ENCODE measurements around the gene PGAP6. TPM values are rescaled to one million over a fixed set of nuclear protein-coding genes. Genes with fewer than 3 reads are reported as not detected.
A peak's percentile ranks its signal among the peaks of the same experiment; 100 is the strongest.

PGAP6 gene
- total and polyA plus RNA-seq, 2 of the 13 experiments (the other 11 are each of a cell fraction or from before 2014, with no cell fraction given) = 52.7 to 136 TPM

DNA sequence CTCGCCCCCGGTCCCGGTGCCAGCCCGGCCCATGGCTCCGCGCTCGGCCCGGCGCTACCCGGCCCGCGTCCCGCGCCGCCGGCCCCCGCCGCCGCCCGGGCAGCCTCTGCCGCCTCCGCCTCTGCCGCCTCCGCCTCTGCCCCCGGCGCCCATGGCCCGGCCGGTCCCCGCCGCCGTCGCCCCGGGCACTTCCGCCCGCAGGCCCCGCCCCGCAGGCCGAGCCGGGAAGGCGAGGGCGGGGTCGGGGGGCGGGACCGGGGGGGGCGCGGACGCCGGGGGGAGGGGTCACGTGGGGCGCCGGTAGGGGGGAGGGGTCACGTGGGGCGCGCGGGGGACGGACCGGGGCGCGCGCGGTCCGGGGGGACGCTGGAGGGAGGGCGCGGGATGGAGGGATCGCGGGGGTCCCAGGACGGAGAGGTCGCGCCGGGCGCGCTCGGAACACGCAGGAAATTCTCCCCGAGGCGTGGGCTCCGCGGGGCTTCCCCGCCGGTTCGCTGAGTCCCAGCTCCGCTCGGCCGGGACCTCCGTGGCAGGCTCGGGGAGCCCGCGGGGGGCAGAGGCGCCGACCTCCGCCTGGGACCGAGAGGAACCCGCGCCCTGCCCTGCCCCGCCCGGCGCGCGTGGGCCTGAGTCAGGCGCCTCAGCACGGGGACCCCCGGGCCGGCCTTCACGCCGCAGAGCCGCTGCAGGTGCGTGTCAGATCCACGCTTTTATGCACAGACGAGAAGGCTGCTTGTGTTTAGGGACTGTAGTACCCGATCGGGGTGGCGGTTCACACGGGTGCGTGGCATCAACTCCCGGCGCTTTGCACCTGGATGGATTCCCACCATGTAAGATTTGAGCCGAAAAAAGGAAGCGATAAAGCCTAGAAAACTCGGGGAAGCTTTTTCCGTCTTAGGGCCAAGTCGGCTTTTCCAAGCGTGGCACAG is at the start of gene PGAP6 (continued):
- TF ChIP-seq HNRNPH1 (optimal IDR thresholded peaks at IDR 0.05; ENCODE audit: low read depth, low read length) = peak; percentile 53
- no peak for TF ChIP-seq USF2 (IDR thresholded peaks at IDR 0.05; ENCODE audit: low read depth, low read length)
- no peak for TF ChIP-seq USF2 (CRISPR knock-in tag; IDR thresholded peaks at IDR 0.05; ENCODE audit: borderline replicate concordance)
- no peak for TF ChIP-seq TEAD2 (CRISPR knock-in tag; IDR thresholded peaks at IDR 0.05)
- TF ChIP-seq PLRG1 (conservative IDR thresholded peaks at IDR 0.05) = no peak
- 0 out of 2 replicates have a peak, but pooled peaks have one; percentile 9 for TF ChIP-seq HDAC2 (CRISPR knock-in tag; IDR thresholded peaks at IDR 0.05)
- TF ChIP-seq MEIS2 (CRISPR knock-in tag; IDR thresholded peaks at IDR 0.05) = 0 out of 2 replicates have a peak, but pooled peaks have one; percentile 21
- no peak for TF ChIP-seq GATAD1 (CRISPR knock-in tag; IDR thresholded peaks at IDR 0.05)
- TF ChIP-seq ZNF777 (CRISPR knock-in tag; IDR thresholded peaks at IDR 0.05) = no peak
- no peak for TF ChIP-seq ZNF644 (CRISPR knock-in tag; IDR thresholded peaks at IDR 0.05; ENCODE audit: low read depth)
- TF ChIP-seq, protein P1, sequence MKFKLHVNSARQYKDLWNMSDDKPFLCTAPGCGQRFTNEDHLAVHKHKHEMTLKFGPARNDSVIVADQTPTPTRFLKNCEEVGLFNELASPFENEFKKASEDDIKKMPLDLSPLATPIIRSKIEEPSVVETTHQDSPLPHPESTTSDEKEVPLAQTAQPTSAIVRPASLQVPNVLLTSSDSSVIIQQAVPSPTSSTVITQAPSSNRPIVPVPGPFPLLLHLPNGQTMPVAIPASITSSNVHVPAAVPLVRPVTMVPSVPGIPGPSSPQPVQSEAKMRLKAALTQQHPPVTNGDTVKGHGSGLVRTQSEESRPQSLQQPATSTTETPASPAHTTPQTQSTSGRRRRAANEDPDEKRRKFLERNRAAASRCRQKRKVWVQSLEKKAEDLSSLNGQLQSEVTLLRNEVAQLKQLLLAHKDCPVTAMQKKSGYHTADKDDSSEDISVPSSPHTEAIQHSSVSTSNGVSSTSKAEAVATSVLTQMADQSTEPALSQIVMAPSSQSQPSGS (CRISPR knock-in tag; IDR thresholded peaks at IDR 0.05) = no peak
- TF ChIP-seq RBAK (CRISPR knock-in tag; IDR thresholded peaks at IDR 0.05) = no peak
- no peak for TF ChIP-seq ZNF367 (CRISPR knock-in tag; IDR thresholded peaks at IDR 0.05; ENCODE audit: borderline replicate concordance)
- no peak for TF ChIP-seq ZNF24 (IDR thresholded peaks at IDR 0.05)
- 0 out of 2 replicates have a peak, but pooled peaks have one; percentile 37 for TF ChIP-seq ZNF563 (CRISPR knock-in tag; IDR thresholded peaks at IDR 0.05)
- no peak for TF ChIP-seq SYNCRIP (IDR thresholded peaks at IDR 0.05; ENCODE audit: insufficient read depth, low read depth, low read length)
- no peak for TF ChIP-seq NONO (IDR thresholded peaks at IDR 0.05)
- 0 out of 2 replicates have a peak, but pooled peaks have one; percentile 17 for TF ChIP-seq NONO (CRISPR knock-in tag; conservative IDR thresholded peaks at IDR 0.05)
- TF ChIP-seq ZNF317 (CRISPR knock-in tag; IDR thresholded peaks at IDR 0.05) = no peak
- no peak for TF ChIP-seq NFYB (CRISPR knock-in tag; IDR thresholded peaks at IDR 0.05)
- no peak for TF ChIP-seq CHD2 (IDR thresholded peaks at IDR 0.05; ENCODE audit: low read depth, low read length)
- no peak for TF ChIP-seq GATAD2A (CRISPR knock-in tag; IDR thresholded peaks at IDR 0.05)
- TF ChIP-seq, protein P2, sequence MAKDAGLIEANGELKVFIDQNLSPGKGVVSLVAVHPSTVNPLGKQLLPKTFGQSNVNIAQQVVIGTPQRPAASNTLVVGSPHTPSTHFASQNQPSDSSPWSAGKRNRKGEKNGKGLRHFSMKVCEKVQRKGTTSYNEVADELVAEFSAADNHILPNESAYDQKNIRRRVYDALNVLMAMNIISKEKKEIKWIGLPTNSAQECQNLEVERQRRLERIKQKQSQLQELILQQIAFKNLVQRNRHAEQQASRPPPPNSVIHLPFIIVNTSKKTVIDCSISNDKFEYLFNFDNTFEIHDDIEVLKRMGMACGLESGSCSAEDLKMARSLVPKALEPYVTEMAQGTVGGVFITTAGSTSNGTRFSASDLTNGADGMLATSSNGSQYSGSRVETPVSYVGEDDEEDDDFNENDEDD (CRISPR knock-in tag; IDR thresholded peaks at IDR 0.05; ENCODE audit: borderline replicate concordance) = no peak
- TF ChIP-seq ZNF460 (CRISPR knock-in tag; IDR thresholded peaks at IDR 0.05; ENCODE audit: borderline replicate concordance) = no peak
- no peak for TF ChIP-seq SMAD9 (CRISPR knock-in tag; IDR thresholded peaks at IDR 0.05)
- TF ChIP-seq AGO2 (optimal IDR thresholded peaks at IDR 0.05; ENCODE audit: low read depth, low read length) = peak; percentile 74
- TF ChIP-seq ZNF691 (CRISPR knock-in tag; IDR thresholded peaks at IDR 0.05; ENCODE audit: borderline replicate concordance, low read depth) = peak; percentile 81; the same call in 1 of the 2 replicates
